ENCODE measurements around the gene ARSK. TPM values are rescaled to one million over a fixed set of nuclear protein-coding genes. Genes with fewer than 3 reads are reported as not detected.

ARSK gene
- total RNA-seq, result 1 to 10 TPM; 4.1 to 5.2 TPM

DNA sequence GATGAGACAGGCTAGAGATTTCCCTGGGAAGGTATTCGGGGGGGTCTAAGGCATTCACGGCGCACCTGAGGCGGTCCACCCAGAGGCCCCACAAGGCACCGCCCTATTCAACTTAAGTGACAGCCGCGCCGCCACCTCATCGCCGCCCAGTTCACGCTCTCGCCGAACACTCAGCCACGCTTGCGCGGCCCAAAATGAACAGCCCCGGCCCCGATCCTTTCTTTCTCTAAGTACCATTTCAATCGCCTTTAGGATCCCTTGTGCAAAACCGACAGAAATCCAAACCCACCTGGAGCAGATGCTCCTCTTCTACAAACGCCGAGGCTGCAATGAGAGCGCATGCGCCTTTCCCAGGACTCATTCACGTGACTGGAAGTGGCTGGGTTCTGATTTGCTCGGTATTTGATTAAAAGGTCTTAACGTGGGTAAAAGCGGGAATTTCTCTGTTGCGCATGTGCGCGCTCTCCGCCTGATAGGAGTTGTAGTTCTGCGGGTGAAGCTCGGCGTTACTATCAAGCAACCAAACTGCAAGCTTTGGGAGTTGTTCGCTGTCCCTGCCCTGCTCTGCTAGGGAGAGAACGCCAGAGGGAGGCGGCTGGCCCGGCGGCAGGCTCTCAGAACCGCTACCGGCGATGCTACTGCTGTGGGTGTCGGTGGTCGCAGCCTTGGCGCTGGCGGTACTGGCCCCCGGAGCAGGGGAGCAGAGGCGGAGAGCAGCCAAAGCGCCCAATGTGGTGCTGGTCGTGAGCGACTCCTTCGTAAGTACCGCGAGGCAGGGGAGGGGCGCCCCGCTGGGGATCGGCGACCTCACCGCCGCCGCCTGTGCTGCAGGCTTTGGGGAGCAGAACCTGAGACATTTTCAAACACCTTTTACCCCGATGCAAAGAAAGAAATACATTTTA is at the start of gene ARSK, which contains the start of gene SKIC3:
TSS of gene ARSK (plus strand) at position 455 of the 902 bp plus-strand sequence. CDS start at position 633, 178 bp downstream.
TSS of gene SKIC3 (minus strand) at position 331 of the 902 bp plus-strand sequence. CDS start 7,827 bp downstream, outside the sequence.
- peak within 1 kb of the TSS; percentile 97 for H3K4me3 Mint-ChIP-seq
- H3K27me3 Mint-ChIP-seq, result no peaks in the 10 kb centered on the region
- peaks cover 32% of the 10 kb centered on the region for H3K4me1 Mint-ChIP-seq
- H3K27ac Mint-ChIP-seq, result peak within 1 kb of the TSS; percentile 92
- H3K9me3 Mint-ChIP-seq, result no peaks in the 10 kb centered on the region
- peaks cover 10% of the 10 kb centered on the region for H3K36me3 Mint-ChIP-seq
- DNase-seq, result peak; percentile 87

DNA sequence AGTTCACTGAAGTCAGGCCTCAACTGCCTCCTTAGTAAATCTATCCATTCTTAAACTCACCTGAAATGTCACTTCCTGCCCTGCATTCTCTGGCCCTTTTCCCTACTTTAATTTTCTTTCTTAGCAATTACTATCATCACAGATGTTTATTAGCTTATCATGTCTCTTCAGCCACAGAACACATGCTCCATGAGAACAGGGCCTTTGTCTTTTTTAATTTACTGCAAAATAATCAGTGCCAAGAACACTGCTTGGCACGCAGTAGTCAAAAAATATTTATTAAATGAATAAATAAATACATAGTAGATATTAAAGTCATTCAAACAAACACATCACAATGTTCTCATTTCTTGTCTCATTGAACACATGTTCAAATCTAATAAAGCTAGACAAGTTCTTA is 46.4 kb upstream of the ARSK start:
- peaks cover 19% of the 10 kb centered on the region for H3K36me3 Mint-ChIP-seq
- H3K4me3 Mint-ChIP-seq, result no peak overlapping the region
- H3K27me3 Mint-ChIP-seq, result no peaks in the 10 kb centered on the region
- no peaks in the 10 kb centered on the region for H3K9me3 Mint-ChIP-seq
- no peaks in the 10 kb centered on the region for H3K4me1 Mint-ChIP-seq
- no peak for DNase-seq
- no peak overlapping the region for H3K27ac Mint-ChIP-seq

- no peak overlapping the region for H3K4me3 Mint-ChIP-seq
- no peaks in the 10 kb centered on the region for H3K4me1 Mint-ChIP-seq
- no peaks in the 10 kb centered on the region for H3K9me3 Mint-ChIP-seq
- H3K27me3 Mint-ChIP-seq, result no peaks in the 10 kb centered on the region
- H3K36me3 Mint-ChIP-seq, result peaks cover 17% of the 10 kb centered on the region
- no peak overlapping the region for H3K27ac Mint-ChIP-seq
- no peak for DNase-seq
Observed at GRCh38 chr5:95511606-95512005, 43.3 kb upstream of the ARSK start.

GRCh38 chr5:95518417-95518816 is 36.5 kb upstream of the ARSK start:
- no peaks in the 10 kb centered on the region for H3K4me1 Mint-ChIP-seq

DNA sequence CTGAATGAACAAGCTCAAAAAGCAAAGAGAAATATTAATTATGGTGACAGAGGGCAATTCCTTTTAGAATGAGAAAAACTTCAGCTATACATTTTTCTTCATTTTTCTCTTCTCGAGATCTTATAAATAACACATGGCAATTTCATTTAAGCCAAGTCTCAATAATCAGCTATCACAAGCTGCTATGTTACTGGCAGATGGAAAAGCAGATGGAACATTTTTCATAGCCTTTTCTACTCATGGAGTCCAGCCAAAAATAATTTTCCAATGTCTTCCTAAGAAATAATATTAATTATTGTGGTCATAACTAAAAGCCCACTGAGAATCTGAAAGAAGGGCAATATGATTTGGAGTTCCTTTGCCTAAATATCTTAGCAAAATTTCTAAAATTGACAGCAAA is 35.8 kb upstream of the ARSK start:
- H3K4me3 Mint-ChIP-seq, result no peak overlapping the region
- H3K27me3 Mint-ChIP-seq, result no peaks in the 10 kb centered on the region
- H3K36me3 Mint-ChIP-seq, result peaks cover 24% of the 10 kb centered on the region
- no peaks in the 10 kb centered on the region for H3K4me1 Mint-ChIP-seq
- no peak for DNase-seq
- no peaks in the 10 kb centered on the region for H3K9me3 Mint-ChIP-seq
- no peak overlapping the region for H3K27ac Mint-ChIP-seq

More at GRCh38 chr5:95518417-95518816, 36.5 kb upstream of the ARSK start:
- Mint-ChIP-seq H3K9me3 (no peaks in the 10 kb centered on the region), H3K36me3 (peaks cover 24% of the 10 kb centered on the region), H3K4me3 (no peak overlapping the region), H3K27ac (no peak overlapping the region), H3K27me3 (no peaks in the 10 kb centered on the region)
- DNase-seq, result no peak

- no peaks in the 10 kb centered on the region for H3K27me3 Mint-ChIP-seq
- no peak overlapping the region for H3K4me3 Mint-ChIP-seq
- no peaks in the 10 kb centered on the region for H3K4me1 Mint-ChIP-seq
- H3K36me3 Mint-ChIP-seq, result peaks cover 24% of the 10 kb centered on the region
- H3K27ac Mint-ChIP-seq, result no peak overlapping the region
- H3K9me3 Mint-ChIP-seq, result no peaks in the 10 kb centered on the region
- no peak for DNase-seq
Observed at GRCh38 chr5:95519681-95520080, 35.2 kb upstream of the ARSK start.

DNA sequence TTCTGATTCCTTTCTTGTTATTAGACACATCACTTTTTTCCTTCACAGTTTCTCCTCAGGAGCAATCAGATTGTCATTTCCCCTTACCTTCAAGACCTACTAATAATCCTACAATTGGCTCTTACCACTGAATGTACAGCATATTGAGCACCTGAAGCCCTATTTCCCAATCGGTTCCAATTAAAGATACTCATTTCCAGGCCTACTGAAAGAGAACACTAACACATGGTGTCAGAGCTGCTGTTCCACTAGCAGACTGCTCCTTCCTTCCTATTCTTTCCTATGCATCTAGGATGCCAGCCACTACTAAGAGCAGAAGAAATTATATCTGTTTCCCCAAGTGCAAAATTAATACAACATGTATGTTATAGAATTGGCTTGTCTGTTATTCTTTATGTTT is 34.7 kb upstream of the ARSK start:
- H3K27ac Mint-ChIP-seq, result no peak overlapping the region
- H3K9me3 Mint-ChIP-seq, result no peaks in the 10 kb centered on the region
- no peak for DNase-seq
- no peaks in the 10 kb centered on the region for H3K4me1 Mint-ChIP-seq
- no peak overlapping the region for H3K4me3 Mint-ChIP-seq
- no peaks in the 10 kb centered on the region for H3K27me3 Mint-ChIP-seq
- H3K36me3 Mint-ChIP-seq, result peaks cover 24% of the 10 kb centered on the region

GRCh38 chr5:95524423-95524822 is 30.5 kb upstream of the ARSK start:
- no peaks in the 10 kb centered on the region for H3K4me1 Mint-ChIP-seq
- no peaks in the 10 kb centered on the region for H3K9me3 Mint-ChIP-seq
- no peak for DNase-seq
- no peaks in the 10 kb centered on the region for H3K27me3 Mint-ChIP-seq
- no peak overlapping the region for H3K27ac Mint-ChIP-seq
- peaks cover 23% of the 10 kb centered on the region for H3K36me3 Mint-ChIP-seq
- H3K4me3 Mint-ChIP-seq, result no peak overlapping the region

DNA sequence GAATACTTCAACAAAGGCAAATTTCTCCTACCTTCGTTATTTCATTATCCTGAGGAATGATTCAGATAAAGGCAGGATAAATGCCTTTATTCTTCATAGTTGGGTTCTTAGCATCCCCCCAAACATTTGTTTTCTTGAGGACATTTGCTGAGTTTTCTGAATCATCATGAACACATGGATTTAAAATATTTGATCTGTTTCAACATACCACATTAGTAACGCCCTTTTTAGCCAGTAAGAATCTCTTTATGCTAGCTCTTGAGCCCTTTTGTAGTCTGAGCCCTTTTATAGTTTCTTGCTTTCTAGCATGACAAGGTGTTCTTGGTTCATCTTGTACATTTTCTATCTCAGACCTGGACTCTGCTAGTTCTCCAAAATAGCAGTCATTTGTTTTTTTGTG is 28.0 kb upstream of the ARSK start:
- H3K36me3 Mint-ChIP-seq, result peaks cover 17% of the 10 kb centered on the region
- no peaks in the 10 kb centered on the region for H3K4me1 Mint-ChIP-seq
- no peaks in the 10 kb centered on the region for H3K27me3 Mint-ChIP-seq
- H3K4me3 Mint-ChIP-seq, result no peak overlapping the region
- no peaks in the 10 kb centered on the region for H3K9me3 Mint-ChIP-seq
- no peak overlapping the region for H3K27ac Mint-ChIP-seq
- no peak for DNase-seq

- Mint-ChIP-seq H3K27ac (no peak overlapping the region), H3K4me1 (peaks cover 6% of the 10 kb centered on the region), H3K27me3 (no peaks in the 10 kb centered on the region), H3K36me3 (peaks cover 18% of the 10 kb centered on the region), H3K4me3 (no peak overlapping the region), H3K9me3 (no peaks in the 10 kb centered on the region)
- no peak for DNase-seq
Observed at GRCh38 chr5:95528565-95528964, 26.3 kb upstream of the ARSK start.

GRCh38 chr5:95530416-95530815 is 24.5 kb upstream of the ARSK start:
- no peak overlapping the region for H3K27ac Mint-ChIP-seq
- H3K27me3 Mint-ChIP-seq, result no peaks in the 10 kb centered on the region
- no peak overlapping the region for H3K4me3 Mint-ChIP-seq
- H3K4me1 Mint-ChIP-seq, result peaks cover 6% of the 10 kb centered on the region
- H3K9me3 Mint-ChIP-seq, result no peaks in the 10 kb centered on the region
- no peak for DNase-seq
- H3K36me3 Mint-ChIP-seq, result peaks cover 23% of the 10 kb centered on the region

DNA sequence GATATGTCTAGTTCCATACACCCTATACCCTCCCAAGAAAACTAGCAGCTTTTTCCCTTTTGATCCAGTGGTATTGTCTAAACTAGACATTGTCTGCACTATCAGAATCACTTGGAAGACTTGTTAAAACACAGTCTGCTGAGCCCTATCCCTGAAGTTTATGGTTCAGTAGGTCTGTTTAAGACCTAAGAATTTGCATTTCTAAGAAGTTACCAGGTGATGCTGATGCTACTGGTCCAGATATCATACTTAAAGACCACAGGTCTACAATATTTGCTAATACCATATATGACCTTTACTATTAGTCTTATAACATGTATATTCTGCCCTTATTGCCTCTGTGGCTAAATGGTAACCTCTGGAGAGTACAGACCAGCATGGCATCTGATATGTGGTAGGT is 23.4 kb upstream of the ARSK start:
- DNase-seq, result no peak
- no peaks in the 10 kb centered on the region for H3K27me3 Mint-ChIP-seq
- H3K36me3 Mint-ChIP-seq, result peaks cover 22% of the 10 kb centered on the region
- H3K4me3 Mint-ChIP-seq, result no peak overlapping the region
- H3K4me1 Mint-ChIP-seq, result peaks cover 6% of the 10 kb centered on the region
- no peak overlapping the region for H3K27ac Mint-ChIP-seq
- no peaks in the 10 kb centered on the region for H3K9me3 Mint-ChIP-seq

GRCh38 chr5:95532415-95532814 is 22.5 kb upstream of the ARSK start:
- no peak overlapping the region for H3K4me3 Mint-ChIP-seq
- H3K27me3 Mint-ChIP-seq, result no peaks in the 10 kb centered on the region
- no peak for DNase-seq
- H3K4me1 Mint-ChIP-seq, result peaks cover 6% of the 10 kb centered on the region
- no peaks in the 10 kb centered on the region for H3K9me3 Mint-ChIP-seq
- H3K27ac Mint-ChIP-seq, result no peak overlapping the region
- peaks cover 23% of the 10 kb centered on the region for H3K36me3 Mint-ChIP-seq

DNA sequence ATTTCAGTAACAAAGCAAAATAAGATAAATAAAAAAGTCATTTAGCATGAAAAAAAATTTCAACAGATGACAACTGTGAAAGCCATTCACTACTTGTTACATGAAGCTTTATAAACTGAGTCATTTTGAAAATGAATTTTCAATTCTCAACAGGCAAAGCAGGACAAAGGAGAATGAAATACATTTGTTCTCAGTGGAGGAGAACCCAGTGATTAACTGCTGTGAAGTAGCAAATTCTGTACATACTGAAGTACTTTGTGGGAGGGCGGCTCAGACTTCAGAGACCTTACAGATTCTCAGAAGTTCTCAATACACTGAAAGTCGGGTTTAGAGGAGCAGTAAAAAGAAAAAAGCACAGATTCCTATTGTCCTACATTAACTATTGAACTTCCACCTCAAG is 21.8 kb upstream of the ARSK start:
- Mint-ChIP-seq H3K9me3 (no peaks in the 10 kb centered on the region), H3K27me3 (no peaks in the 10 kb centered on the region), H3K36me3 (peaks cover 18% of the 10 kb centered on the region), H3K4me3 (no peak overlapping the region), H3K4me1 (peaks cover 6% of the 10 kb centered on the region), H3K27ac (no peak overlapping the region)
- DNase-seq, result no peak

DNA sequence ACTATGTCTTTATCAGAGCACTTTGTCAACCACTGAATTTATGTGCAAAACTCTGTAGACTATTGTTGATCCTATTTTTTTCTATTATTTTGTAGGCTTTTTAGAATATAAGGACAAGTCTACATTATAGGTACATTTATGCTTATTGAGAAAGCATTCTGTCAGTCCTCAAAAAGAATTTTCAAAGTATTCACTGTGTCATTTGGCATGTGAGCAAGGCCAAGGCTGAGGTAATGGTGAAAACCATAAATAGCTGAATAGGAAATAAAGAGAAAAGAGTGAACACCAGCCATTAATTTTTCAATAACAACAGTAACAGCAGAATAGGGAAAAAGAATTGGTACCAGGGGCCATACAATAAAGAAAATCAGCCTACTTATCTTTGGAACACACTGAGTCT is 21.1 kb upstream of the ARSK start:
- peaks cover 6% of the 10 kb centered on the region for H3K4me1 Mint-ChIP-seq
- no peaks in the 10 kb centered on the region for H3K9me3 Mint-ChIP-seq
- no peak overlapping the region for H3K27ac Mint-ChIP-seq
- no peak for DNase-seq
- H3K27me3 Mint-ChIP-seq, result no peaks in the 10 kb centered on the region
- peaks cover 18% of the 10 kb centered on the region for H3K36me3 Mint-ChIP-seq
- H3K4me3 Mint-ChIP-seq, result no peak overlapping the region

GRCh38 chr5:95537501-95537900 is 17.4 kb upstream of the ARSK start:
- H3K27me3 Mint-ChIP-seq, result no peaks in the 10 kb centered on the region
- no peak overlapping the region for H3K4me3 Mint-ChIP-seq
- no peaks in the 10 kb centered on the region for H3K9me3 Mint-ChIP-seq
- H3K36me3 Mint-ChIP-seq, result peaks cover 26% of the 10 kb centered on the region
- no peak for DNase-seq
- H3K4me1 Mint-ChIP-seq, result peaks cover 7% of the 10 kb centered on the region
- H3K27ac Mint-ChIP-seq, result no peak overlapping the region
